LNCaP clone FGC (cell line): Measurements from ENCODE around the gene PIH1D1.

Experiments
- DNase-seq: peaks from one replicate; pipeline ENCODE4 v3.0.0-alpha.2; 2011; ENCODE audit warnings: low read depth
- H3K4me3 ChIP-seq: 2 replicates; pipeline ENCODE4 v1.5.1; 2011; ENCODE audit warnings: mild to moderate bottlenecking, low read depth, low read length, control low read depth
- CTCF ChIP-seq: IDR thresholded peaks from 2 replicates; pipeline ENCODE4 v1.5.1; 2012; ENCODE audit warnings: mild to moderate bottlenecking; ENCODE audit not compliant: control insufficient read depth, insufficient read depth; ENCODE audit errors: extremely low read depth

The PIH1D1 gene

DNA sequence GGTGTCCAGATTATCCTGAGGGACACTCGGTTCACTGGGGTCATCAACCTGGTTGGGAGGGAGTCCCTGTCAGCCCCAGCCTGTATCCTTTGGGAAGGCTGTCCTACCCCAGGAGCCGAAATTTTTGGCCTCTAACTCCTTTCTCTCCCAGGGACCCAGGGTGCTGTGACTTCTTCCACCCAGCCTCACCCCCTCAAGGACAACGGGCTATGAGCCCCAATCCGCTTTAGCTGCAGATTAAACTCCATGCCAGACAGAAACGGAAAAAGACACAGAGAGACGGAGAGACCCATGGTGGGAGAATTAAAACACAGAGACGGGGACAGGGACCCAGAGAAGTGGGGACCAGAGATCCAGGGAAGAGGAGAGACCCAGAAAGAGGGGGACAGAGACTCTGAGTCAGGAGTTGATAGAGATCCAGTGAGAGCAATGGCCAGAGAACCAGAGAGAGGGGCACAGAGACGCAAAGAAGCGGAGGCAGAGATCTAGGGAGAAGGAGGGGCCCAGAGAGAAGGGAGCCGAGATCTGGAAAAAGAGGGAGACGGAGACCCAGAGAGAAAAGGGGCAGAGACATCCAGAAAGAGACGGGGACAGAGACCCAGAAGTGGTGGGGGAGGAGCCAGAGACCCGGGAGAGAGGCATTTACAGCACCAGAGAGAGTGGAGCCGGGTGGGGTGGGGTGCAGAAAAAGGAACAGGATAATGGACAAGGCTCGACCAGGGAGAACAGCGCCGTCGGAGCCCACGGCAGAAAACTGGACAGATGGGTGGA is 11.0 kb downstream of the PIH1D1 start:
- no peak for DNase-seq
- no peak for TF ChIP-seq CTCF
- H3K4me3 ChIP-seq, result no peak overlapping the region

DNA sequence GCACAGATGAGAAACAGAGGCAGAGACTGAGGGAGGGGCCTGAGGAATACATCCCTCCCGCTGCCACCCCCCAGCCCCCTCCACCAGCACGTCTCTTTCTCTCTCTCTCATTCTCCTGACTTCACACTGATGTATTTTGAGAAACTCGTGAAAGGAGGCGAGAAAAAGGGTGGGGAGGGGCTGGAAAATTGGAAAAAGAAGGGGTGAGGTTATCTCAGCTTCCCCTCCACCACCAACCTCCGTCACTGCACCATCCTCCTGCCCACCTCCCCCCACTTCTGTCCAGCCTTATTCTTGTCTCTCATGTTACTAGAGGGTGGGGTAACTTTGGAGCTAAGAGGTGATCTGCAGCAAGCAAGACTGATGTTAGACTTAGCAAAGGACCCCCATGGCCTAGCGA is 11.8 kb downstream of the PIH1D1 start:
- DNase-seq, result no peak
- H3K4me3 ChIP-seq, result no peak overlapping the region
- TF ChIP-seq CTCF, result no peak

- DNase-seq, result no peak
- H3K4me3 ChIP-seq, result no peak overlapping the region
- TF ChIP-seq CTCF, result no peak
Observed at GRCh38 chr19:49438261-49438660, 13.4 kb downstream of the PIH1D1 start.

DNA sequence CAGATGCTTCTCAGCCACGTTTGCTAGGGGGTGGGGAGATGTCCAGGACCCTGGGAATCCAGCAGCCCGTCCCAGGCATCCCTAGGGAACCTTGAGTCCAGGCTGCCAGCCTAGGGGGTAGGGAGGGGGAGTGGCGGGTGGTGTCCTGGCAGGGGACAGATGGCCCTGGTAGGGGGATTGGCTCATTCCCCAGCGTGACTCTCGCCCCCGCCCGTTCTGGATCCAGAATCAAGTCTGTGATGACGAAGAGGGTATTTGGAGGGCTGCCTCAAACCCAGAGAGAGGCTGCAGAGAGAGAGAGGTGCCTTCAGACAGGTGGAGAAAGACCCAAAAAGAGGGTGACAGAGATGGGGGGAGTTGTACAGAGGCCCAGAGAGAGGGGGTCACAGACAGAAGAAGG is 14.4 kb downstream of the PIH1D1 start:
- TF ChIP-seq CTCF, result no peak
- no peak overlapping the region for H3K4me3 ChIP-seq
- DNase-seq, result no peak

DNA sequence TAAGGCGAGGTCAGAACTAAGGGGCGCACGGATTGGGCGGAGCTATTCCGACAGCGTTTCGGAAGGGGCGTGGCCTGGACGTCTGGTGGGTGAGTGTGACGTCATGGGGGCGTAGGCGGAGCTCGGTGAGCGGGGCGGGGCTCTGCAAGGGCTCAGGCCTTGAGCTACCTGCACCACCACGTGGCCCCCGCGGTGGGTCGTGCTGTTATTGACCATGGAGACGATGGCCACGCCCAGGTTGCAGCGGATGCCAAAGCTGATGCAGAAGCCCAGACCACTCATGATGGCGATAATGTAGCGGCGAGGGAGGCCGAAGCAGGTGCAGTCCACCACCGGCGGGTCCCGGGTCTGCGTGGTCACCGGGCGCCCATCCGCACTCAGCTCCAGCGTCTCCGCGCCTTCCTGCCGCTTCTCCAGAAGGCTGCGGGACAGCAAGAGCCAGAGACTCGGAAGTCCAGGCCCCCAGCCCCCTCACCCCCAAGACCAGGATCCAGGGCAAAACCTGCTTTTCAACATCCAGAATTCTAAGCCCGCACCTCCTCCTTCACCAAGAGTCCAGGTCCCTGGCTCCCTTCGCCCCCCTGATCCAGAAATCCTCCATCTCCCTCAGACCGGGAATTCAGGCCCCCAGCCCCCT is 15.1 kb downstream of the PIH1D1 start:
- DNase-seq, result no peak
- no peak overlapping the region for H3K4me3 ChIP-seq

GRCh38 chr19:49435670-49436069 is 15.9 kb downstream of the PIH1D1 start:
- no peak for DNase-seq
- no peak overlapping the region for H3K4me3 ChIP-seq
- TF ChIP-seq CTCF, result no peak

More for the DNA sequence above, 15.1 kb downstream of the PIH1D1 start:
- no peak for TF ChIP-seq CTCF

- no peak for TF ChIP-seq CTCF
- DNase-seq, result no peak
- no peak overlapping the region for H3K4me3 ChIP-seq
Observed at GRCh38 chr19:49434907-49435583, 16.6 kb downstream of the PIH1D1 start.
